Globus pallidus (tissue), 1 donor: ENCODE measurements around the gene UBASH3A.

Experiments used
- DNase-seq: peaks from one replicate; pipeline ENCODE4 v3.0.0-alpha.2; 2015; ENCODE audit warnings: low spot score

UBASH3A gene

GRCh38 chr21:42451941-42452340 is 48.2 kb downstream of the UBASH3A start:
- DNase-seq, result no peak

- DNase-seq, result no peak
Observed at GRCh38 chr21:42452401-42453223, 48.9 kb downstream of the UBASH3A start.

DNA sequence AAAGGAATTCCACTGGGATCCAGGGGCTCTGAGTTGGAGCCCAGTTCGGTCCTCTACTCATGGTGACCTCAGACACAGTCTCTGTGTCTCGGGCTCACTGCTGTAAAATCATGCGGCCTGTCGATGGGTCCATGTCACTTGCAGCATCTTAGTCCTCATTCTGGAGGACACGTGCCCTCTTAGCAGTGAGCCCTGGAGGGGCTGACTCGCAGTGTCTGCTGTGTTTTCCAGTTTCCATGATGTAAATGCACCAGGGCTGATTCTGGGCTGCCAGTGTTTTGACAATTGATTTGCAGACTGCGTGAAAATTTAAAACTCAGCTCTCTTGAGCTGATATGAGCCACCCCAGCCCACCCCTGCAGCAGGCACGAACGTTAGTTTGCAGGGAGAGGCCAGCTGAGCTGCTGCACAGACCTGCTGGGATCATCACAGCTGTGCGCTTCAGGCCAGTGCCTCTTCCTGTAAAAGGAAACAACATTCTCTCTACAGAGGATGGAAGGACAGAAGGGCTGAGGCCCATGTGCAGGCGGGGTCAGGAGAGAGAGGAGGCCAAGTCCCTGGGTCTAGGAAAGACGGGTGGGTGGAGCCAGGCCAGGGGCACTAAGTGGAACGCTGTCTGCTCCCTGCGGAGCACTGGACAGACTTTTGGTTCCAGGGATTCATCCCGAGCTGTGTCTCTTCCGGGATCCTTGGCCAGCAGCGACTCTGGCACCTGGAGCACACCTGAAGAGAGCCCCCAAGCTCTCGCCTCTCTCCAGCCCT is 49.7 kb downstream of the UBASH3A start:
- DNase-seq, result no peak

DNA sequence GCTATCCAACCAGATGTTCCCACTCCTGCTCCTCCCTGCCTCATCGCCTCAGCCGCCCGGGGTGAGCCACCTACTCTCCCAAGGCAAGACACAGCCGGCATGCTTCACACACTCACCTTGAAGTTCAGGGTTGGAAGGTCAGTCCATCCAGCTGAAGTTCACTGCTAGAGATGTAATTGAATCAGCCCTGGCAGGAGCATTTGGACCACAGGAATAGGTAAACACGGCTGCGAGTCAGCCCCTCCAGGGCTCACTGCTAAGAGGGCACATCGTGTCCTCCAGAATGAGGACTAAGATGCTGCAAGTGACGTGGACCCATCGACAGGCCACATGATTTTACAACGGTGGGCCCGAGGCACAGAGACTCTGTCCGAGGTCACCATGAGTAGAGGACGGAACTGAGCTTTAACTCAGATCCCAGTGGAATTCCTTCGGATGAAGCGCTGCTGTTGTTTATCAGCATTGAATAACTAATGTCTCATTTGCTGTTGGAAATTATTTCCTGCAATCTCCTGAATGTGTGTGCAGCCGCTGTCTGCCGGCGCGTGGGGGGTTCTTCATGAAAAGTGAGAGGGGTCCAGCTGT is 50.4 kb downstream of the UBASH3A start:
- no peak for DNase-seq

DNA sequence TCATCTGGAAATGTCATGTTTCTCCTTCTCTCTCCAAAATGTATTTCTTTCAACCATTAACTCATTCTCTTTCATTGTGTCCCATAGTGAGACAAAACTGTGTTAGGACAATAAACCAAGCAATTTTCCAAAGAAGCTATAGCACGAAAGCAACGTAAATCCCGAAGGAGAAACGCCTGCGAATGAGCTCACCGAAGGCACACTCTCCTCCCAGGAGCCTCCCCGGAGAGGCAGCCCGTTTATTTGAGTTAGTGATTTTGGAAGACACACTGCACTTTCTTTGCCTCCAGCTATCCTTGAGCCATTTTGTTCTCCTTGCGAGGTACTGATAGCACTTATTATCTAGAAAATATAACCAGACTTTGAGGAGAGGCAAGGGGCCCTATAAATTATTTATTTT is 51.1 kb downstream of the UBASH3A start:
- DNase-seq, result no peak

GRCh38 chr21:42455196-42455595 is 51.5 kb downstream of the UBASH3A start:
- no peak for DNase-seq

- no peak for DNase-seq
Observed at GRCh38 chr21:42455754-42456440, 52.2 kb downstream of the UBASH3A start.

- DNase-seq, result no peak
Observed at GRCh38 chr21:42456457-42456856, 52.8 kb downstream of the UBASH3A start.

DNA sequence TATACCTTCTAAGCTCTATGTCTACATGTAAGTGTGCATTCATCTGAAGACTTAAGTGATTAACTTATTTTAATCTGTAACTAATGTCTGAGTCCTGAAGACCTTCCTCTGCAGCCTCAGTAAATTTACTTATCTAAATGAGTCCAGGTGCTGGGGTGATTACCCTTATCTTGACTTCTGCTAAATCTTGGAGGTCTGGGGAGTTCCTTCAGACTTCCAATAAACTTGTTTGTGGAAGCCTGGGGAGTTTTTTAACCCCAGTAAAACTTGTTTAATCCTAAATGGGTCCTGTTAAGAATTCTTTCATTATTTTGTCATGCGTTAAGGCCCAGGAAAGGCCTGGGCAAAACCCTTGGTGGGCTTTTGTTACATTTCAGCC is 55.4 kb downstream of the UBASH3A start:
- no peak for DNase-seq

GRCh38 chr21:42459546-42460215 is 56.0 kb downstream of the UBASH3A start:
- no peak for DNase-seq

DNA sequence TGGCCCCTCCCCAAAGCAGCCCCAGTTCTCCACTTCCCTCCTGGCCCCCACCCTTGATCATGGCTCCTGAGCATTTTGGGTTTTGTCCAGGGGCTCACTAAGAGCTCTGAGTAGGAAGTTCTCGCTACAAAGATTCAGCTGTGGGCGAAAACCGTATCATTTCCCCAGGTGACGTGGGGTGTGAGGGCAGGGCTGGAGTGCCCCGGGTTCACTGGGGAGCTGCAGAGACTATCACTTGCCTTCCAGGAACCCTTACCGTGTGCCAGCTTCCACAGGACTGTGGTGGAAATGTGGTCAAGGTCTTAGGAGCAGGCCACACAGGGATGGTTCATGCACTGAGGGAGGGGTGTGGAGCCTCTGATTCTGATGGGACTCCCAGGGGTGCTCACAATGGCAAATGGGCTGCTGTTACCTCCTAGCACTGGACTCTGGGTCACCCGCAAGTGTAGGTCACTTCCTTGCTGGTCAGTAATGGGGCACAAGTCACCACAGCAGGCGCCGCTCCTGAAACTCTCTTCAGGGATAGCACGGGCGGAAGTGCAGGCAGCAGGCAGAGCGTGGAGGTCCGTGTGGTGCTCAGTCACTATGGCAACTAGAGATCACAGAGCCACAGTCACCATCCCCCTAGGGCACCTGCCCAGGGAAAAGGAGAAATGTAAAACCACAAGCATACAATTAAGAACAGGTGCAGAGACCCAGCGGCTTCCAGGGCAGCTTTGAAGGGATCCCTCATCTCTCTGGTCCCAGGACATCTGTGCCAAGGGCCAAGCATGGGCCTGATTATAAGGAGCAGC is 56.9 kb downstream of the UBASH3A start:
- DNase-seq, result no peak

GRCh38 chr21:42461185-42461520 is 57.5 kb downstream of the UBASH3A start:
- DNase-seq, result no peak

DNA sequence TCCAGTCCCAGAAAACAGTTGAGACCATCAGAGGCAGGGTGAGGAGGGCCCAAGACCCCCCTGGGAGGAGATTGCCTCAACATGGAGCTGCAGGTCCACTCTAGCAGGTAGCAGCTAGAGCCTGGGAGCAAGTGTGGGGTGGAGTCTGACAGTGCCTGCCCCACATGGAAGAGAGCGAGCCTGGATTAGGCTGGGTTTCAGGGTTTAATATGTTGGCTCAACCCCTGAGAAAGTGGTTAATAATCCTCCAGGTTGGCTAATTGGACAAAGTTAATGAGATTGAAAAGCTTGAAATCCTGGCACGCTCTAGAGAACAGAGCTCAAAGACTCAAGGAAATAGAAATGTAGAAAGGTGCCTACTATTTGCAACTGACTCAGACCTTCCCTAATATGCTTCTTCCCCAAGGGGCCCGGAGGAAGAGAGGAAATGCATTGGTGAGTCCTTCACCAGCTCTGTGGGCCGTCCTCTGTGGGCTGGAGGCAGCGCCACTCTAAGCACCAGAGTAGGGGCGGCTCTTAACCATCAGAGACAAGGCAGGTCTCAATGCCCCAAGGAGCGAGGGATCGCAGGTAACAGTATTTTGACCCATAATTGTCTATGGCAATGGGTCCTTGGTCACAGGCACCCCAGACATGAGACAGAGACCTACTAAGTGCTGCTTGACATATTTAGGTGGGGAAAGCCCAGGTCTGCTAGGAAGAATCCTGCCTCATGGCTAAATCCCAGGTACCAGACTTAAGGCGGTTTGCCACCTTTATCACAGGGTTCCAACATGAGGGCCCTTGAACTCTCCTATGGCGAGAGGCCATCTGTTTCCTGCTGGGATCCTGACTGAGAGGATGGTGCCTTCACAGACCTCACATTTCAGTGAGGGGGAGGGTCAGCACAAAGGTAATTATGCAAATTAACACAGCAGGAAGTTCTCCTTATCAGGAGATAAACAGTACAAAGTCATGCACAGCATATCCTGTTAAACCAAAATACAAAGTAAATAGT is 58.5 kb downstream of the UBASH3A start:
- DNase-seq, result no peak

DNA sequence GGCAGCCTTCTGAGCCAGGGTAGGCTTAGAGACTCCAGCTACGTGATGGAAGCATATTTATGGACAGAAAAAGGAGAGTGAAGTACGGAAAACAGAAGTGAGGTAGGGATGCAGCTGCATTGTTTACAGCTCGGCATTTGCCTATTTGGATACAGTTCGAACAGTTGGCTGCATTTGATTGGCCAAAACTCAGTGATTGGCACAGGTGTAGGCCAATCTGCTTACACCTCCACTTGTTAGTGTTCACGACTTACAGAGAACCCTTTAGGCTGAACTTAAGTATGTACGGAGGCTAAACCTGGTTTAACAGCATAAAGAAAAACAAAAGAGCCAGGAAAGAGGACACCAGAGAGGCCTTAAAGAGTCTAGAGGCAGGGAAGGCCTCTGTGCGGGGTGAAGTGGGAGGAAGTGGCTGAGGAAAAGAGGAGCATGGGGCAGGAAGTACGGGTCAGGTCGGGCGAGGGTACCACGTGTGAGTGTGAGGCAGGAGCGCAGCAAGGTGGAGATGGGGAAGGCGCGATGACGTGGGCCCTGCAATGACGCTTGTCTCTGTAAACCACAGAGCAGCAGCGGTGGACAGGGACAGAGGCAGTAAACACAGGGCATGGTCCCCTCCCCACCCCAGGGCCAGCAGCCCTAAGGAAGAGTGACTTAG is 60.3 kb downstream of the UBASH3A start:
- DNase-seq, result peak; percentile 57

DNA sequence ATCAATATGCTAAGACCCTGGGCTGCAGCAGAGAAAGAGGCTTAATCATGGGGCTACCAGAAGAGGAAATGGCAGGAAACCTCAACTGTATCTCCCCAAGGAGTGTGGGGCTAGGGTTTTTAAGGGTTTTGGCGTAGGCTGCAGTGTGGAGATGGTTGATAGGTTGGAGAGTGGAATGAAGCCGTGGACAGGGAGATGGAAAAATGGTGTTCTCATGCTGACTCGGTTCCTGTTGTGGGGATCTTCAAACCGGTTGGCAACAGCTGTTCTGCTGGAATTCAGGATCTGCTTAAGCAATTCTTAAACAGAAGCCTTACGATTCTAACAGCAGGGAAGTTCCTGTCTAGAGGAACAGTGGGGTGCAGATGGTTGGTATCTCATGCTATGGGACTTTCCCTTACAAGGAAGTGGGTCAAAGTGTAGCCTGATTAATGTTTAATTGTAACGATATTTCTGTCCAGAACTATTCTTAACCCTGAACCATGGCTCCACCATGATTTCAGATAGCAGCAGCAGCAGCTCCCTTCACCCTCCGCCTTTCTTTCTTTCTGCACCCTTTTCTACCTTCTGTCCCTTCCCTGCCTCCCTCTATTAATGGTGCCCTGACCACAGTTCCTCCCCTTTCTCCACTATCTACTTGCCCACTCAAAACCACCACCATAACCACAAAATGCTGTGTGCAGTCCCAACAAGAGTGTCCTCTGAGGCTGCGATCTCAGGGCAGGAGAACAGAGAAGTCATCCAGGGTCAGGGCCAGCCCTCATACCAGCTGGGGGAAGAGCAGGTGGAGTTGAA is 61.5 kb downstream of the UBASH3A start:
- DNase-seq, result no peak

DNA sequence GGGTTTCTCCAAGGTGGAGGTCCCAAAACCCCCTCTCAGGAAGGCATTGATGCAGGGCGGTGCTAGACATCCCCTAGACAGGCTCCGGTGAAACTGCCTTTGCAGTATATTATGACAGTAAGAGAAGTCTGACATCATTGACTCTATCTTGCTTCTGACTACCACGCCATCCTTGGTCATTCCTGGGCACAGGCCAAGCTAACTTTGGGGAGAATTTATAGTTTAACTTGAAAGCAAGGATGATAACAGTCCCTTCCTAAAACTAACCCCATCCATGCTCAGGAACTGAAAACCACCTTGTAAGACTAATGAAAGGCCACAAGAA is 62.1 kb downstream of the UBASH3A start:
- no peak for DNase-seq

DNA sequence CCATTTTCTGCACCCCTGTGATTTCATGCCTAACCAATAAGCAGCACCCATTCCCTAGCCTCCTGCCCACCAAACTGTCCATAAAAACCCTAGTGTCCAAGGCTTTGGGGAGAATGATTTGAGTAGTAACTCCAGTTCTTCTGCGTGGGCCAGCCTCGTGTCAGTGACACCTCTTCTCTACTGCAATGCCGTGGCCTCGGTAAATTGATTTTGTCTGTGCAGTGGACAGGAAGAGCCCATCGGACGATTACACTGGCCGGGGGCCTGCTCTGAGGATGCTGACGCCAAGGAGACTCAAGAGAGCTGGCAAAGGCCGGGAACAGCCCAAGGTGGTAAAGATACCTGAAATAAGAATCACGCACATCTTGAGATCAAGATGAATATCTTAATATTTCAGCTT is 63.0 kb downstream of the UBASH3A start:
- no peak for DNase-seq

DNA sequence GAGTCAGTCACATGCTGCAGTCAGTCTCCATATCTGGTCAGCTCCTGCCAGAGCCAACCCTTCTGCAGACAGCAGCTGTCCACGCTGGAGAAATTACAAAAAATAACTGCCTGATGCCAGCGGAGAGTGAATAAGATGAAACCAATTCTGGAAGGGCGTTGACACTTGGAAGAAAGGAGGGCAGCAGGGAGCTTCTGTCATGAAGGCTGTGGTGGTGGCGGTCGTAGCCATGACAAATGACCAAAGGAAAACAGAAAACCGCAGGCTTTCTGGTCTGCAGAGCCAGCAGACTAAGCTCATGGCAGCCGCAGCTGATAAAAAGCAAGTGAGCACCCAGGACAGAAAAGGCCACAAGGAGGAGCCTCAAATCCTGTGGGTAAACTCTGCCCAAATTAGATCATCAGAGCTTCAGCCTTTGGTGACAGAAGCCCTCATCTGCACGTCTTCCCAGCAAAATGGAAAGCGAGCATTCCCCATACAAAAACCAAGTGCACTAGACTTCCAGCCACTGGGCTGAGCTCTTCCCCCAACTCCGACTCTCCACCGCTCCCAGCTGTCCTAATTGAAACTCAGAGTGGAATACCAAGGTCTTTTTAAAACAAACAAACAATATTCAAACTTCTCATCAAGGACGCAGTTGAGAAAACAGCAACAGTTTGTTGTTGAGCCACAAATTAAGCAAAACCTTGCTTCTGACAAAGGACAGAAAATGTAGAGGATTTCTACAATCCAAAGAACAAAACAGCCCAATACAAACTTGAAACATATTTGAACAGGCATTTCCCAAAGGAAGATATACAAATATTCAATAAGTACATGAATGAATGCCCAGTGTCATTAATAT is 63.7 kb downstream of the UBASH3A start:
- DNase-seq, result peak; percentile 40
